ENCODE measurements around the gene DHX58.

DHX58 gene

DNA sequence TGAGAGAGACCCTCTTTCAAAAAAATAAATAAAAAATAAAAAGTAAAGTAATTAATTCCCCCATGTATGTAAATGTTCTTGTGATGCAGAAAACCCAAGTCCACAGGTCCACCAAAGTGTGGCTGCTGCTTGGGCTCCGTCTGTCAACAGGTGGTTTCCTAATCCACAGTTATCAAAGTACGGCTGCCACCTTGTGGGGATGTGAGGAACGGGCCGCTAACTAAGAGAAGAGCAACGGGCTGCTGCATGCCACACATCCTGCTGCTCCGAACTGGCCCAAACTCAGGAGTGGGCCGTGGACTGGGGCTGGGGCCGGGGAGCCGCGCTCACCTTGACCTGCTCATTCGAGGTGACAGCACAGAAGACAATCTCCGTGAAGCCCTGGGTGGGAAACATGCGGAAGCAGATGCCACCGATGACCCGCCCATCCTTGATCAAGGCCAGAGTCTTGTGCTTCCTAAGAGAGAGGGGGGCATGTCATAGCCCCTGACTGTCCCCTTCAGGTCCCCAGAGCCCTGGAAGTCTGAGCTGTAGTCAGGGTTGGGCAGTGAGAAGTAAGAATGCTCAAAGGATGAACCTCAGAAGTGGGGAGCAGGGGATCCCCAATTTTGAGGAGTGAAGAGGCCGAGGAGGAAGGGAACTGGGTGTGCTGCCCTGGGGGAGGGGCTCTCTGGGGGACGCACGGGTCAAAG, 4.3 kb upstream of the DHX58 start:
- no peaks in the 10 kb centered on the region for H4K20me1 ChIP-seq (ENCODE audit: insufficient read depth, low read length)
- H3K27ac ChIP-seq (ENCODE audit: low read length), result peak overlapping the region; percentile 96
- 0 out of 2 replicates have a peak, but pooled peaks cover 4% of the 10 kb centered on the region for H3K79me2 ChIP-seq (ENCODE audit: low read length)
- H3K36me3 ChIP-seq (replicated peaks; ENCODE audit: low read depth, low read length), result peaks cover 18% of the 10 kb centered on the region
- H3K4me1 ChIP-seq (ENCODE audit: low read length), result peaks cover 59% of the 10 kb centered on the region
- TF ChIP-seq EZH2phosphoT487 (IDR thresholded peaks at IDR 0.05; ENCODE audit: low read depth), result no peak
- TF ChIP-seq, protein P1, sequence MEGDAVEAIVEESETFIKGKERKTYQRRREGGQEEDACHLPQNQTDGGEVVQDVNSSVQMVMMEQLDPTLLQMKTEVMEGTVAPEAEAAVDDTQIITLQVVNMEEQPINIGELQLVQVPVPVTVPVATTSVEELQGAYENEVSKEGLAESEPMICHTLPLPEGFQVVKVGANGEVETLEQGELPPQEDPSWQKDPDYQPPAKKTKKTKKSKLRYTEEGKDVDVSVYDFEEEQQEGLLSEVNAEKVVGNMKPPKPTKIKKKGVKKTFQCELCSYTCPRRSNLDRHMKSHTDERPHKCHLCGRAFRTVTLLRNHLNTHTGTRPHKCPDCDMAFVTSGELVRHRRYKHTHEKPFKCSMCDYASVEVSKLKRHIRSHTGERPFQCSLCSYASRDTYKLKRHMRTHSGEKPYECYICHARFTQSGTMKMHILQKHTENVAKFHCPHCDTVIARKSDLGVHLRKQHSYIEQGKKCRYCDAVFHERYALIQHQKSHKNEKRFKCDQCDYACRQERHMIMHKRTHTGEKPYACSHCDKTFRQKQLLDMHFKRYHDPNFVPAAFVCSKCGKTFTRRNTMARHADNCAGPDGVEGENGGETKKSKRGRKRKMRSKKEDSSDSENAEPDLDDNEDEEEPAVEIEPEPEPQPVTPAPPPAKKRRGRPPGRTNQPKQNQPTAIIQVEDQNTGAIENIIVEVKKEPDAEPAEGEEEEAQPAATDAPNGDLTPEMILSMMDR (IDR thresholded peaks at IDR 0.05; ENCODE audit: low read depth, low read length), result peak; percentile 89
- peak overlapping the region; percentile 33; the same call in 1 of the 2 replicates for H3K4me3 ChIP-seq (ENCODE audit: low read length)
- no peak overlapping the region for H2AFZ ChIP-seq (ENCODE audit: low read depth, low read length)
- H3K9ac ChIP-seq (ENCODE audit: low read length), result peak overlapping the region; percentile 77; the same call in 1 of the 2 replicates
- no peaks in the 10 kb centered on the region for H3K9me3 ChIP-seq (ENCODE audit: insufficient read depth, low read length)
- H3K4me2 ChIP-seq (ENCODE audit: low read length), result peak overlapping the region; percentile 79
- no peaks in the 10 kb centered on the region for H3K27me3 ChIP-seq (ENCODE audit: low read depth, low read length)

DNA sequence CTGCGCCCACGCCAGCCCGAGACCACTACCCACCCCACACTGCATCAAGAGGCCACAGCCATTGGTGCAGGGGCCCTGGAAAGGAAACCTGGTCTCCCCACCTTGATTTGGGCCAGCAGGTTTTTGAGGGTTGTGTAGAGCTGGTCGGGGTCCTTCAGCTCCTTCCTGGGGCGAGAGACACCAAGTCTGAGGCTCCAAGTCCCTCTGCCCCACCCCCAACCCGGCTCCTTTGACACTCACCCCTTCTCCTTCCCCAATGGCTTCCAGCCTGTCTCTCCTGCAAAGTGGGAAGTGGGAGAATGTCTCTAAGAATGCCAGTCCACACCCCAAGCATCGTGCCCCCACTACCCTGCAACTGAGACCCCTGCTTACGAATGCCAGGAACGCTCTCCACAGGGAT, 1.6 kb upstream of the DHX58 start:
- H3K4me2 ChIP-seq (ENCODE audit: low read length), result no peak overlapping the region
- H3K4me1 ChIP-seq (ENCODE audit: low read length), result peaks cover 53% of the 10 kb centered on the region
- H3K9me3 ChIP-seq (ENCODE audit: insufficient read depth, low read length), result no peaks in the 10 kb centered on the region
- H3K36me3 ChIP-seq (replicated peaks; ENCODE audit: low read depth, low read length), result peaks cover 16% of the 10 kb centered on the region
- TF ChIP-seq EZH2phosphoT487 (IDR thresholded peaks at IDR 0.05; ENCODE audit: low read depth), result no peak
- TF ChIP-seq, protein P1 (IDR thresholded peaks at IDR 0.05; ENCODE audit: low read depth, low read length), result no peak
- no peaks in the 10 kb centered on the region for H4K20me1 ChIP-seq (ENCODE audit: insufficient read depth, low read length)
- no peaks in the 10 kb centered on the region for H3K27me3 ChIP-seq (ENCODE audit: low read depth, low read length)
- H3K4me3 ChIP-seq (ENCODE audit: low read length), result no peak overlapping the region
- H3K27ac ChIP-seq (ENCODE audit: low read length), result no peak overlapping the region
- H3K9ac ChIP-seq (ENCODE audit: low read length), result no peak overlapping the region
- H3K79me2 ChIP-seq (ENCODE audit: low read length), result no peaks in the 10 kb centered on the region
- H2AFZ ChIP-seq (ENCODE audit: low read depth, low read length), result no peak overlapping the region

DNA sequence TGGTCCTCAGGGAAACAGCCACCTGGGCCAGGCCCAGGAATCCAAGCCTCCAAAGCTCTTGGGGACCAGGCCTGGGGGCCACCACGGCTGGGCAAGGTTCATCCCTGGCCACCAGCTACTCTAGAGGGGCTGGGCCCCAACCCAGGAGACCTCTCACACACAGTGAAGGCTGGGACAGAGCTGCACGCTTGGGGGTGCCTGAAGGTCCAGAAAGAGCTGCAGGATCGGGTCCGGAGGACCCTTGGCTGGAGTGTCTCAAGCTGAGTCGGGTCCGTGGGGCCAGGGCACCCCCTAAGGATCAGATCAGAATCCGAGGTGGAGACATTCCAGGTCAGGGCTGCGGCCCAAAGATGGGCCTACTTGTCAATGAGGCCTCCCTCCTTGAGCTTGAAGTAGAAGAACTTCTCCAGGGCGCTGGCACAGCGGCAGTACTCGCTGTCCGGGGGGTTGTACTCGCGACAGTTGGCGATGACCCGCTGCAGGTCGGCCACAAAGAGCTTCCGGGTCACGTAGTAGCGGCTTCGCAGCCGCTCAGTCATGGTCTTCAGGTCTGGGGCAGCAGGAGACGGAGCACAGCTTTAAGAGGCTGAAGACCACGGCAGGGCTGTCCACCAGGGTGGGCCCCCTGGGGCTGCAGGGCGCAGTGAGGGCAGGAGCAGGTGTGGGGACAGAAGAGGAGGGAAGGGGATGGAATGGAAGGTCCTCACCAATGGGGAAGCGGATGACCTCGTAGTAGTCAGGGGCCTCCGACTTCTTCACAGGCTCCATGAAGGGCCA, 967 bp upstream of the DHX58 start:
- Histone ChIP-seq H3K9me3 (ENCODE audit: insufficient read depth, low read length) (no peaks in the 10 kb centered on the region), H3K27ac (ENCODE audit: low read length) (peak overlapping the region; percentile 83), H3K79me2 (ENCODE audit: low read length) (no peaks in the 10 kb centered on the region), H3K4me3 (ENCODE audit: low read length) (peak overlapping the region; percentile 80), H3K4me2 (ENCODE audit: low read length) (peak overlapping the region; percentile 97), H3K9ac (ENCODE audit: low read length) (peak overlapping the region; percentile 50), H3K27me3 (ENCODE audit: low read depth, low read length) (no peaks in the 10 kb centered on the region), H2AFZ (ENCODE audit: low read depth, low read length) (no peak overlapping the region), H3K36me3 (replicated peaks; ENCODE audit: low read depth, low read length) (peaks cover 16% of the 10 kb centered on the region), H3K4me1 (ENCODE audit: low read length) (peaks cover 48% of the 10 kb centered on the region), H4K20me1 (ENCODE audit: insufficient read depth, low read length) (no peaks in the 10 kb centered on the region)
- TF ChIP-seq, protein P1 (IDR thresholded peaks at IDR 0.05; ENCODE audit: low read depth, low read length), result no peak
- no peak for TF ChIP-seq EZH2phosphoT487 (IDR thresholded peaks at IDR 0.05; ENCODE audit: low read depth)

DNA sequence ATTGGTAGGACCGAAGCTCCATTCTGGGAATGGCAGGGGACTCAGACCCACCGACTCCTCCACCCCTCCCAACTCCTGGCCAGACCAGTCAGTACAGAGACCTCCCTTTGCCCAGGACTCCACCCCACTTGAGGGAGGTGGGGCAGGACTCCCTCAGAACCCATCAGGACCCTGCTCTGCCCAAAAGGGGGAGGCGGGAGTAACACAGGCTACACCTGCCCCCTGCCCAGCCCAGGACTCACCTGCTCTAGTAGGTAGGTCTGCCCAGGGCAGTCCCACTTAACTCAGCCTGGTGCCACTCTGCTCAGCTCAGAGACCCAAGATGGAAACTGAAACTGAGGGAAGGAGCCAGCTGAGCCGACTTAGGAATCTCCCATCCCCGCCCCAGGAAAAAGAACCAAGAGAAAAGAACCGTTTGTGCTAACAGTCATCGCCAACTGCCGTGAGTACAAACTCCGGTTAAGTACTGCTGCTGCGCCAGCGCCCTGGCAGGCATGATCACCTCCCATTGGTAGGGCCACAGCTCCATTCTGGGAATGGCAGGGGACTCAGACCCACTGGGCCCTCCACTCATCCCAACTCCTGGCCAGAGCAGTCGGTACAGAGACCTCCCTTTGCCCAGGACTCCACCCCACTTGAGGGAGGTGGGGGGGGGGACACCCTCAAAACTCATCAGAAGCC, 503 bp downstream of the DHX58 start:
- Histone ChIP-seq H3K4me2 (ENCODE audit: low read length) (peak overlapping the region; percentile 97), H3K9ac (ENCODE audit: low read length) (peak overlapping the region; percentile 87), H3K4me1 (ENCODE audit: low read length) (peaks cover 48% of the 10 kb centered on the region), H3K9me3 (ENCODE audit: insufficient read depth, low read length) (no peaks in the 10 kb centered on the region), H3K79me2 (ENCODE audit: low read length) (no peaks in the 10 kb centered on the region), H3K27ac (ENCODE audit: low read length) (peak overlapping the region; percentile 83), H3K36me3 (replicated peaks; ENCODE audit: low read depth, low read length) (peaks cover 10% of the 10 kb centered on the region), H2AFZ (ENCODE audit: low read depth, low read length) (no peak overlapping the region), H3K4me3 (ENCODE audit: low read length) (peak overlapping the region; percentile 80), H4K20me1 (ENCODE audit: insufficient read depth, low read length) (no peaks in the 10 kb centered on the region), H3K27me3 (ENCODE audit: low read depth, low read length) (no peaks in the 10 kb centered on the region)
- no peak for TF ChIP-seq EZH2phosphoT487 (IDR thresholded peaks at IDR 0.05; ENCODE audit: low read depth)
- TF ChIP-seq, protein P1 (IDR thresholded peaks at IDR 0.05; ENCODE audit: low read depth, low read length), result no peak
